Limb (tissue), 2 donors: Measurements from ENCODE around the gene TREM2.
"Not testable (repeated sequence)": the region's sequence is repeated elsewhere in the genome, so short reads cannot be mapped to it uniquely, and the experiment has no call there.

ENCODE experiments used
- DNase-seq, 2 donors: peaks; one replicate each; pipeline ENCODE4 v3.0.0-alpha.2; 2016; ENCODE audit errors: extremely low spot score in 2 of 2

TREM2 gene

DNA sequence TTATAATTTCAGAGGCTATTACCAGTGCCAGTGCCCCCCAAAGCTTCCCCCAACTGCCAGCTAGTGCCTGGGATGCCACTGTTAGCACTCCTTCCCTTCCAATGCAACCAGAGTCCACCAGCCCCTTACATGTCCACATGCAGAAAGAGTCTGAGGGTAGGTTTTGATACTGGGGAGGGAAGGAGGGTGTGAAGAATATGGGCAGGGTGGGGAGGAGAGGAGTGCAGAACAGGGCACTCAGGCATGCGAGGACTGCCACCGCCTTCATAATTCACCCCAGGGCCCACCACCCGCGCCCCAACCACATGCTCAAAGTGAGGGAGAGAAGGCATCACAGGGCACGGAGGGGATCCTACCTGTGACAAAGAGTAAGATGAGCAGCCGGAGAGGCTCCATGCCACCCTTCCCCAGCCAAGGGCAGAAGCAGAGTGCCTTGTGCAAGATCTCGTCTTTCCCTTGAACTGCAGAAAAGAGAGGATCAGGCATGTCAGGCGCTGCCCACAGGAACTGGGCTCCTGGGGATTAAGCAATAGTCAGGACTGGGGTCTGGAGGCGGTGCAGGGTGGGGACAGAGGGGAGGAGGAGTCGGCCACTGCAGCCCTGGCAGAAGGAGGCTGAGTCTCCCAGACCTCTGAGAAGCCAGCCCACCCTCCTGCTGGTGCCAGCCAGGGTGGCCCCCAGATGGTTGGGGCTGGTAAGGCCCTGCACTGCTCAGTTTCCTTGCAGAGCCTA lies at the start of gene TREM2:
Gene TREM2 (minus strand): TSS at position 430 of the 732 bp plus-strand sequence. CDS start 34 bp downstream, at position 396.
- DNase-seq, result no peak

DNA sequence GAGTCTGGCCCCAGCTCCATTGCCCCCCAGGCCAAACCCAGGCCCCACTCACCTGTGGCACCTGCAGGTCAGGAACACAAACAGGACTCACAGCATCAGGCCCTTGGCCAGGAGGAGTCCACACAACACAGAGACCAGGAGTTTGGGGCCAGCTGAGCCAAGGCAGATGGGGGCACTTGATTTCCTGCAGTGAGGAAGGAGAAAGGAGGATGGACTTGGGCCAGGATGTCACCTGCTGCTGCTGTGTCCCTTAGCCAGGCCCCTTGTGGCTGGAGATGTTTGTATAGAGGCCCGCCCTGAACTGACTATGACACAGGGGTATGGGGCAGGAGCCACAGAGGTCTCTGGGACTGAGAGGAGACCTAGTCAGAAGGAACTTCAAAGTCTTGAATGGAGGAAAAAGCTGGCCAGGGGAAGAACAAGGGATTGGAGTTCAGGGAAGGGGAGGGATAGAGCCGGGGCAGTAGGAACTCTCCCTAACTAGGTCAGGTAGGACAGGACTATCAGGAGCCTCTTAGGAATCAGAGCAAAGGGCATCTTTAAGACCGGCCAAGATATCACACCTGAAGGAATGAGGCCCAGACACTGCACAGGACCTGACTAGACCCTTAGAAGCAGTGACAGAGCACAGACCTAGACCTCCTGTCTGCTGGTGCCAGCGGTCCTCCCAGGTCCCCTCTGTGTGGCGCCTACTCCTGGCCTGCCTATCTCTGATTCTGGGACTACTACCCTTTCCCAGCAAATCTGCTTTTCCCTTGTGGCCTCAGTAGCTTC lies 46.8 kb upstream of the TREM2 start:
- DNase-seq, result no peak

DNA sequence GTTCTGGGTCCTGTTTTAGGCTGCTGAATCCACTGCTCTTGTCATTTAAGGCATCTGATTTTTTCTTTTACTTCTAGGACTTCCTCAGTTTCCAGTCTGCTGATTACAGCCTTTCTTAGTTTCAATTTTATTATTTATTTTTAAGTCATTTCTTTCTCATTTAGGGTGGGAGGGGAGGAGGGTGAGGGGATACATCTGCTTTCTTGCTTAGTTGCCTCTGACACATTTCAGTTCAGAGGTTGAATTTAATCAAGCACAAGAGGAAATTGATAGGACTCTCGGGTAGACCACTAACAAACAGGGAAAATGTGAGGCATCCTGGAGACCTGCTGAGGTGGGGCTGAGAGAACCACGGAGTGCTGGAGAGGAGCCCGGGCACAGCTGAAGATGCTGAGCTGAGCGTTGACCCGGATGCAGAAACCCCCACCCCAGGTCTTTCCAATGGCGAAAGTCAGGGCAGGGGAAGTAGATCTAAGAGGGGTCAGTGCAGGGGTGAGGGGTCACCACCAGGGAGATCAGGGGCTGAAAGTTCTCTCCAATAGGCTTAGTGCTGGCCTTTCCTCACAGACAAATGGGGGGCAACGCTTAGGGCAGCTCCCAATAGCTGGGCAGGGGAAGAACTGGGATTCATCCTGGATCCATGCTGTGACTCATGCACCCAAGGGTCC lies 45.7 kb upstream of the TREM2 start:
- DNase-seq, result no peak

DNA sequence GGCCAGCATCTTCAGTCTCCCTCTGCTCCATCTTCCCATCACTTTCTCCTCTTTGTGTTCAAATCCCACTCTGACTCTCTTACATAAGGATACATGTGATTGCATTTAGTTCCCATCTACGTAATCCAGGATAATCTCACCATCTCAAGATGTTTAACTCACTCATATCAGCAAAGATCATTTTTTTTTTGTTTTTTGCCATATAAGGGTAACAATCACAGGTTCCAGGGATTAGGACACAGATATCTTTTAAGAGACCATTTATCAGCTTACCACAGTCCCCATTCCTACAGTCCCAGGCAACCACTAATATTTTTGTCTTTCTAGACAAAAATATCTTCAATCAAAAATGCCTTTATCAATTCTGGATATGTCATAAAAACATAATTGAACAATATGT lies 41.2 kb upstream of the TREM2 start:
- no peak for DNase-seq

DNA sequence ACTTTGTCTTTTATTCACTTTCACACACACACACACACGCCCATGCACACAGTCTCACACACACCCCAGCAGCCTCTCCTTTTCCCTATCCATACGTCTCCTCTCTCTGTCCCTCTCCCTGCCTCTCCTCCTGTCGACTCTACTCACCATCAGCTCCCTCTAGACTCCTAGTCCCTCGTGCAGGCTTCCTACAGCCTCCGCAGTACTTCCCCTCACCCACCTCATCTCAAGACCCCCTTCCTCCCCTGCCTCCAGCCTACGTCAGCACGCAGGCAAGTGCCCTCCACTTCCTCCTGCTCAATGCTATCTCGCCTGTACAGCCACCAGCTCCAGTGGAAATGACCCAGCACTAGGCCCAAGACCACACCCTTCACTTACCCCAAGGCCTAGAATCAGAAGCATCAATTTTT lies 38.9 kb upstream of the TREM2 start:
- no peak for DNase-seq

DNA sequence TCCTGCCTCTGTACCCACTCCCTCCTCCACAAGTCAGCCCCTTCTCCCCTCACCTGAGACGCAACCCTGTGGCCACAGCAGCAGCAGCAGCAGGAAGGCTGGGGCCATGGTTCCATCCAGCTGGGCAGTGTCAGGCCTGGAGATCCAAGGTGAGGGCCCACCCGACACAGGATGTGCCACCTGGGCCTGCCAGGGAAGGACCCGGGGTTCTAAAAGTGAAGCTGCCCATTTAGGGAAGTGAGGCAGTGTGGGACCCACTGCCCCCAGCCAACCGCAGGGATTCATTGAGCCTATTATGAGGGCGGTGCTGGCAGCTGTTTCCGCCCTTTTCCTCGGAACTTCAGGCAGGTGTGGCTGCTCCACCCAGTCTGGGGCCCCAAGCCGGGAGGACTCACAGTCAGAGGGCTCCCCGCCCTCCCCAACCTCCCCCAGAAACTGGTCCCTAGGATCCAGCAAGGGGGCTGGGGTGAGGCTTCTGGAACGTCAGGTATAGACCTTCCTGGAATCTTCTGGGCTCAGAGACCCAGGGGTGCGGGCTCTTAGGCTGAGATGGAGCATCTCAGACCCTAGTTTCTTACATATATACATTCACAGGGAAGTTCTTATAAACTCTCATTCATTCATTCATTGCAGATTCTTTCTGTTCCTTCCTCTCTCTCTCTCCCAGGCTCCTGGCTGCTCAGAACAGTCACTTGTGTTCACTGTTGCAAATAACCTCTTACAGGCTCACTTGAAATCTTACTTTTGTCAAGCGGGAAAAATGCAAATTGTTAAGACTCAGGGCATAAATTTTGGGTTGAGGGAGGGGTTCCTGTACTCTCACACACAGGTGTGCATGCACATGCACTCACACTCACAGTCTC lies 38.2 kb upstream of the TREM2 start, which contains the start of gene TREML2:
Gene TREML2 (minus strand): TSS at position 249 of the 863 bp plus-strand sequence. CDS start 141 bp downstream, at position 108.
- no peak for DNase-seq

DNA sequence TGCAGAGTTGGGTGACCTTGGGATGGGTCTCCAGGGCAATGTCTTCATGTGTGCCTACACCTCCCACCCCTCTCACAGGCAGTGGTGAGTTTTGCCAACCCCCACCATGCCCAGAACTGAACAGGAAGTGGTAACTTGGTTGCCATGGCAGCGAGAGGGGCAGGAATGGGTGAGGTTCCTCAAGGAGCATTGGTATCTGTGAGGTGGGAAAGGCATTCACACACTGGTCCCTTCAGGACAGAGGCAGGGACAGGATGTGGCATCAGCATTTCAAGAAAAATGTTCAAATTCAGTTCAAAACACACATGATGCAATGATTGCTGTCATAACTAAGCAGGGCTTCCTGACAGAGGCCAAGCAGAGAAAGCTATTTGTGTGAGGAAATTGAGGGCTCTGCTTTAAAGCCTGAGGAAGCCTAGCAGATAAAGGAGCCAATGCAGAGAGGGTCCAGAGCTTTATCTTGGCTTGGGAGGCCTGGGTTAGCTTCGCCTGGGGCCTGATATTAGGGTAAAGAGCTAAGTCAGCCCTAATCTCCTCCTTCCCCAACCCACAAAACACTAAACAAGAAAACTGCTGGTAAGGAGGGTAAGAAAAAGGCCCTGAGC lies 37.5 kb upstream of the TREM2 start:
- no peak for DNase-seq

DNA sequence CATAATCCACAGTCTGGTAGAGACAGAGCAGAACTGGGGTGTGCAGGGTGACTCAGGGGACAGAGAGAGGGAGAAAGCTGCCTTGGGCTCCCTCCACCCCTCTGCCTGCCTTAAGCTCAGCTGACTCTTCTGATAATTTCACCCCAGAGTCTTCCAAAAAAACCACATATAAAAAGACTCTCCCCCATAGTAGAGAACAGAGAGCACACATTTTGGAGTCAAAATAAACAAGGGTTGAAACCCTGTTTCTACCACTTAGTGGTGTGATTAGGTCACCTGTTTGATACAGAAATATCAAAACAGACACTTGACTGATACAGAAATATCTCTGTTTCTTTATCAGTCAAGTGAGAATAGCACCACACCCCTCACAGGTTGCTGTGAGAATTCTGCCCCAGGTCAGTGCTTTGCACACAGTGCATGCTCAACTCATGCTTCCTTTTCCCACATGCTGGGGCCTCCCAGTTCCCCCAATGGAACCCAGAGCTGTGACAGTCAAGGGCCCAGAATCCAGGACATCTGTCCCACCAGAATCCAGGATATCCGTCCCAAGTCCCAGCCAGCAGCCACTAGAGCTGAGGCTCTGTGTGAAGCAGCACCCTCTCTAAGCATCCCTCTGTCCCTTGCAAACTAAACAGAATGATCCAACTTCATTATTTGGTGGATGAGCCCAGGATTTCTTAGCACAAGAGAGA lies 36.8 kb upstream of the TREM2 start:
- DNase-seq, result no peak

DNA sequence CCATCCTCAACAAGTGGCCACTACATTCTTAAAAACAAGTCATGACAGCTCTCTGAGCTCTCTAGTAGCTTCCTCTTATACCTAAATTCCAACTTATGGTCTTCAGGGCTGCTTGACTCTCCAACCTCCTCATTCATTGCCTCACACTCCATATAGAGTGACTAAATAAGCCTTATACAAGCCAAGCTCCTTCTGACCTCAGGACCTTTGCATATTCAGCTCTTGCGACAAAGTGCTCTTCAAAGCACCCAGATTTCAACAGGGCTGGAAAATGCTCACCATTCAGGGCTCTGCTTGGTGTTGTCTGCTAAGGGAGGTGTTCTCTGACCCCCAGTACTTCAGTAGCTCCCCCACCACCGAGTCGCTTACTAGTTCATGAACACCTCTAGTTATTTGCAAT lies 34.3 kb upstream of the TREM2 start:
- DNase-seq, result no peak

DNA sequence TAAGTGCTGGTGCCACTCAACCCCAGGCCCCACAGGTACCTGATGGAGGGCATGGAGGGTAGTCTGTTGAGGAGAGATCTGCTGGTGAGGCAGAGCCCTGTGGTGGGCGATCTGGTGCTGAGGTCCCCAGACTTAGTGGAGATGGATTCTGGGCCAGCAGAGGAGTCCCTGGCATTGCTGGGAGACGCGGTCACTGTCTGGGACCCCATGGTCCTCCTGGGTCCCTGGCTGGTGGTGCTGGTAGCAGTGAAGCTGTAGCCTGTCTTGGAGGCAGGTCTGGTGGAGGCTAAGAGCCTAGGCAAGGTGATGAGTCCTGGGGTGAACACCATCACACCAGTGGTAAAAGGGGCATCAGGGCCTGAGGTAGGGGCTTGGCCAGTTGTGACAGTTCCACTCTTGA lies 31.5 kb upstream of the TREM2 start:
- DNase-seq, result no peak

DNA sequence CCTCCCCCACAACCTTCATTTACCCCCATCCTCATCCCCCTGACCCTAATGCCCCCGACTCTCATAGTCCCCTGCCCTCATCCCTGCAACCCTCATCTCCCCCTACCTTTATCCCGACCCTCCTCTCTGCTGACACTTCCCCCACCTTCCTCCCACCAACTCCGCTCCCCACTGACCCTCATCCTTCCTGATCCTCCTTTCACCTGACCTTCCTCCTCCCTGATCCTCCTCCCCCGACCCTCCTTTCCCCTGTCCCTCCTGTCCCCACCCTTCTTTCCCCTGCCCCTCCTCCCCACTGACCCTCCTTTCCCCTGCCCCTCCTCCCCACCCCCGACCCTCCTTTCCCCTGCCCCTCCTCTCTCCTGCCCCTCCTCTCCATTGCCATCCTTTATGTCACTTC lies 31.0 kb upstream of the TREM2 start:
- DNase-seq, result no peak

DNA sequence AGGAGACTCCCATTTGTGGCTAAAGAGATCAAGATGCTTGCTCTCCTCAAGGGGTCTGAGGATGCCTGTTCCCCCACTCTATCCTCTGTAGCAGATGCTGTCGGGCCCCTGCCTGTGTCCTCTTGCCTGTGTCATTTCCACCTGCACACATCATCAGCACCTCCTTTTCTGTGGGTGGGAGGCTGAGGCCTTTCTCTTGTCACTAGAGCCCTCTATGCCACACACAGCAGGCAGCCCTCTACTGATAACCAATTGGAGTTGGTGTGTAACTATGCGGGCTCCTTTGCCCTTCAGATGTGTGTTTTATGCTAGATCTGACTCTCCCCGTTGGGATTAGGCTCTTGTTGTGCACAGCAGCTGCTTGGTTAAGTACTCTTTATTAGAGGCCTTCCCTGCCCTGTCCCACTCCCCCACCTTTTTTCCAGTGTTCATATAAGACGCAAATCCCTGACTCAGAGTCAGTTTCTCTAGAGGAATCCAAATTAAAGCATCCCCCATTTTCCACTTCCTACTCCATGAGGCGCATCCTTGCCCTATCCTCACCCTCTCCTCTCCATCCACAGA lies 30.3 kb upstream of the TREM2 start:
- DNase-seq, result no peak

DNA sequence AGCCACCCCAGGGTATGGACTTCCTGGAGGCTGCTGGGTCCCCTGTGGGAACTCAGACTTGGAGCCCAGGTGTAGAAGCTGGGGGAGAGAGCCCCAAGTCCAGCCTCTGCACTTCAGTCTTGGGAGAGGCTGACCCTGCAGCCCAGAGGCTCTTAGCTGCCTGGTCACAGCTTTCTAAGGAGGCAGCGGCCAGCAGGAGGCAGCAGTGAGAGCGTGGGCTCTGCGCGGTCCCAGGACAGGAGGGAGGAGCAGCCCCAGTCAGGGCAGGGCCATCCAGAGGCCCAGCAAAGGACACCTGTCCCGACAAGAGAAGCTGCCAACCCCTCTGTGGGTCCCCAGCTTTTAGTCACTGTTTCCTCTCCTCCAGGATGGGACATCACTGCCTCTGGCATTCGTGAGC lies 28.7 kb upstream of the TREM2 start:
- DNase-seq, result peak in 1 of 2 donors; percentile 41

DNA sequence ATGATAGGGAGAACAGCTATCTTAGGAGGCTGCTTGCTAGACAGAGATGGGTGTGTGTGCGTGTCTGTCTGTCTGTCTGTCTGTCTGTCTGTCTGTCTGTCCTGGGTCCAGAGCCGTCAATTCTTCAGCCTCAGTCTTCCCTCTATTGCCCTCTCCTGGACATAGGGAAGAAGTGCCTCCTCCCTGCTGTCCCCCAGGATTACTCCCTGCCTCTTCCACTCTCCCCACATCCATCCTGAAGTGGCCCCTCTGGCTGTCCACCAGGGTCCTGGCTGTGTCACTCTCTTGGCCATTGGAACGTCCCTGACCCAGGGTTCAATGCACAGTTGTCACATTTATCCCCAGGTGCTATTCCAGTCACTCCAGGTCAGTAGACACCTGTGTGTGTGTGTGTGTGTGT lies 27.9 kb upstream of the TREM2 start:
- DNase-seq, result no peak

DNA sequence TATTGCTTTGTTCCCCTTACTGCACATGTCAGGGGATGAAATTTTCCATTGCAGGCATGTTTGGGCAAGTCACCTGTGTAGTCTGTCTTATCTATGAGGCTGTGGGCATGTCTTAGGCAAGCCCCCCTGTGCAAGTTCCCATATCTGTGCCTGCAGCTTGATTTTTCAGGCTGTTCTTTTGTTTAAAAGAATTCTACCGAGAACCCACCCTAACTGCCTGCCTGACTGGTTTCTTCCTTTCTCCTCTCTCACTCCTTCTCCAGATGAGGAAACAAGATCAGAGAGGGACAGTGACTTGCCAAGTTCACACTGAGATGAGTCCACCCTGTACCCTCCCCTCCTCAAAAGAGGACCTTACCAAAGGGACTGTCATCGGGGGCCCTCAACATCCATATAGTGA lies 27.1 kb upstream of the TREM2 start:
- DNase-seq, result no peak

DNA sequence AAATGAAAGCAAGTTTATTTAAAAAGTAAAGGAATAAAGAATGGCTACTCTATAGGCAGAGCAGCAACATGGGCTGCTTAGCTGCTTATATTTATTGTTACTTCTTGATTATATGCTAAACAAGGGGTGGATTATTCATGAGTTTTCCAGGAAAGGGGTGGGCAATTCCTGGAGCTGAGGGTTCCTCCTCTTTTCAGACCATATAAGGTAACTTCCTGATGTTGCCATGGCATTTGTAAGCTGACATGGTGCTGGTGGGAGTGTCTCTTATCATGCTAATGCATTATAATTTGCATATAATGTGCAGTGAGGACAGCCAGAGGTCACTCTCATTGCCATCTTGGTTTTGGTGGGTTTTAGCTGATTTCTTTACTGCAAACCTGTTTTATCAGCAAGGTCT lies 26.1 kb upstream of the TREM2 start:
- DNase-seq, result not testable (repeated sequence)

DNA sequence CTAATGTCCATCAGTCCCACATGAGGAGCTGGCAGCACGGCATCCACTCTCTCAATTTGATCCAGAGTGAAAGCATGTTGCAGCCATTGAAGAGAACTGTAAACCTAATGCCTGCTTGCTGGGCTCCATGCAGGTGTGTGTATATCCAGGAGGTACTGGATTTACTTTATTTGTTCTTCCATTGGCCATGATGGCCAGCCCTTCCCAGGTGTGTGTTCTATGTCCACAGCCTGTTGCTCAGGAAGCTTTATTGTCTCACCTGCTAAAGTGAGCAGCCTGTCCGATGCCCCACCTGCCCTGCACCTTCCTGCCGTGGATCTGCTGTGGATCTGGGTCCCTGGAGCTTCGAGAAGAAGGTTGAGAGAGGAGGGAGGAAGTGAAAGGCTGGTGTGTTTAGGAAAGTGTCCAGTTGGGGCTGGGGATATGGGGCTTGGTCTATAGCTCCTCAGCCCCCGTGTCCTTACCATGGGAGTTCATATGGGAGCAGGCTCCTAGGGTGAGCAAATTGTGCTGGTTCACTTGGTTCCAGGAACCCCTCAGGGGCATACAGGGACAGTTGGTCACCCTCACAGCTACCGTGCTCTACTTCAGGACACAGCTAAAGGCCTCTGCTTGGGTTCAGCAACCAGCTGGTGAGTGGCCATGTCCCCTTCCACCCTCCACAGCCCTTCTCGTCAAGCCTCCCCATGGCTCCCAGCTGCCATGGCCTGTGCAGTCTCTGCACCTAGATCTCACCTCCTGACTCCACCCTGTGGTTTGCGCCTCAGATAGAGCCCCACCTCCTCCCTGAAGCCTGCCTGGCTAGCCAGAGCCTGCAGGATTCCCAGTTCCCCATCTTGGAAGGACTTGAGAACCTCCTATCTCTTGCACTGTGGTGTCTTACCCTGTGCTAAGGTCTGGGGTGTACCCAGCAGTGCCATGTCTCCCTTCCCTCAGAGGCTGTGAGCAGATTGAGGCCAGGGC lies 25.3 kb upstream of the TREM2 start:
- DNase-seq, result no peak

DNA sequence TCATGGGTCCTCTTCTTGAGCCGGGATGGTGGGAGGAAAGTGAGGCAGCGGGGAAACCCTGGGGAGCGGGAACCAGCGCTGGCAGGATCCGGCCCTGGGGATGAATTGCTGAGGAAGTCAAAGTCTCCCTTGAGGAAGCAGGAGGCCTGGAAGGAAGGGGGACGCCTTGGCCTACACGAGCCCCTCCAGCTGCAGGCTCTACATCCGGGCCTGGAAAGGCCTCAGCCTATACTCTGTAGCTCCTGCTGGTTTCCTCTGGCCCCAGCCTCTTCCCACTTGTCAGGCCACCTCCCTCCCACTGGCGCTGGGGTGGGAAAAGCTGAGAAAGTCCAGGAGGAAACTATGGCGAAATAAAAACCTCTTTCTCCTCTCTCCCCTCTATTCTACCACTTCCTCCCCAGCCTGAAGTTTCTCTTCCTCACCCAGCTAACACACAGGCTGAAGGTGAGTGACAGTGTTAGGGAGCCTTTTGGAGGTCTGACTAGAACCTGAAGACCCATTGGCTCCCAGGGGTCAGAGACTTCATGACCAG lies 23.2 kb upstream of the TREM2 start:
- DNase-seq, result no peak

DNA sequence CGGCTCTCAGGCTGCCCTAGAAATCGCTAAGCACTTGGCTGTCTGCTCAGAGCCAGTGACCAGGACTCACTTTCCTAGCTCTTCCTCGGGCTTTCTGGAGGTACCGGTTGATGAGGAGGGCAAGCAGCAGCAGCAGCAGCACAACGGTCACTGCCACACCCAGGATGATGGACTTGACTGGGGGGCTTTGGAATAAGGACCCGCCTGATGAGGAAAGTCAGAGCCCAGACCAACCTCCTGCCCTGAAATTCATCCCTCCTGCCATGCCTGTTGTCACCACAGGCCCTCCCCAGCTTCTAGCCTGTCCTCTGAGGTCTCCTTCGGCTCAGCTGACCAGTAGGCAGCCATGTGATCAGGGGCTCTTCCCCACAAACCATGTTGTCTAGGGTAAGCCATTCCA lies 21.8 kb upstream of the TREM2 start:
- no peak for DNase-seq
